Right lobe of liver (tissue), 4 donors: ENCODE results near the gene FADS2.

ENCODE experiments used
- CTCF ChIP-seq, 4 donors: fragments of 200-600 bp in 3 of 4; fragments of 450-650 bp in 1 of 4; IDR thresholded peaks; one replicate each; pipeline versions ENCODE4 v1.5.1 to v1.8.0; 2016 to 2022; ENCODE audit warnings: antibody characterized with exemption in 4 of 4, mild to moderate bottlenecking in 2 of 4
- POLR2A ChIP-seq: fragments of 450-650 bp; IDR thresholded peaks from one replicate; pipeline ENCODE4 v1.6.1; 2017; ENCODE audit warnings: antibody characterized with exemption, mild to moderate bottlenecking
- donor health status: DM: no; HTN: no; CAD: no.
- donor health status: DM: no; HTN: no; CAD: no.
- donor health status: DM: no; HTN: yes; CAD: no.

- TF ChIP-seq CTCF (IDR thresholded peaks at IDR 0.05), result no peak
- no peak for TF ChIP-seq POLR2A
Measured at GRCh38 chr11:61778920-61779650, 49.0 kb upstream of the FADS2 start.
